ENCODE data around the gene FUT2.

GRCh38 chr19:48676487-48676886 lies 19.3 kb upstream of the FUT2 start:
- TF ChIP-seq MYC (IDR thresholded peaks at IDR 0.05; ENCODE audit: low read depth, low read length) (no peak), CTCF (IDR thresholded peaks at IDR 0.05; ENCODE audit: low read depth, low read length) (no peak), POLR2A (IDR thresholded peaks at IDR 0.05; ENCODE audit: extremely low read depth, insufficient read length) (no peak), MAX (IDR thresholded peaks at IDR 0.05; ENCODE audit: low read depth, low read length) (no peak)
